Eye (tissue), 1 donor: ENCODE data around the gene C1S.

Experiments
- DNase-seq: peaks from one replicate; pipeline ENCODE4 v3.0.0-alpha.2; 2015

Gene C1S

GRCh38 chr12:7079826-7080125 lies 19.3 kb downstream of the C1S start:
- no peak for DNase-seq

- DNase-seq = no peak
These were observed 20.5 kb downstream of the C1S start for GRCh38 chr12:7081037-7081436.

- no peak for DNase-seq
These were observed 22.6 kb downstream of the C1S start for GRCh38 chr12:7083125-7083524.

- no peak for DNase-seq
These were observed 28.8 kb downstream of the C1S start for GRCh38 chr12:7089196-7089871.

- DNase-seq = peak; percentile 43
These were observed 29.9 kb downstream of the C1S start for GRCh38 chr12:7090222-7090998.

GRCh38 chr12:7091171-7091570 lies 30.7 kb downstream of the C1S start:
- DNase-seq = no peak

- DNase-seq = no peak
These were observed 31.2 kb downstream of the C1S start for GRCh38 chr12:7091660-7092228.

GRCh38 chr12:7092229-7092985 lies 31.9 kb downstream of the C1S start, which contains the start of gene C1R:
C1R (minus strand) TSS chr12:7092445; CDS start chr12:7092388, 57 bp downstream.
- peak; percentile 90 for DNase-seq

GRCh38 chr12:7092986-7093460 lies 32.5 kb downstream of the C1S start:
- DNase-seq = no peak

- DNase-seq = no peak
These were observed 33.0 kb downstream of the C1S start for GRCh38 chr12:7093486-7093885.

- no peak for DNase-seq
These were observed 33.4 kb downstream of the C1S start for GRCh38 chr12:7093892-7094291.

- DNase-seq = no peak
These were observed 35.8 kb downstream of the C1S start for GRCh38 chr12:7096006-7096932.

GRCh38 chr12:7096979-7097378 lies 36.5 kb downstream of the C1S start:
- DNase-seq = no peak

- no peak for DNase-seq
These were observed 38.9 kb downstream of the C1S start for GRCh38 chr12:7099290-7099996.

- DNase-seq = no peak
These were observed 39.7 kb downstream of the C1S start for GRCh38 chr12:7100239-7100638.

- DNase-seq = no peak
These were observed 40.7 kb downstream of the C1S start for GRCh38 chr12:7101047-7101693.

- no peak for DNase-seq
These were observed 41.2 kb downstream of the C1S start for GRCh38 chr12:7101694-7102131.

GRCh38 chr12:7102582-7102981 lies 42.1 kb downstream of the C1S start:
- no peak for DNase-seq

GRCh38 chr12:7103837-7104584 lies 43.5 kb downstream of the C1S start:
- DNase-seq = no peak

- no peak for DNase-seq
These were observed 45.6 kb downstream of the C1S start for GRCh38 chr12:7106082-7106481.
